Activated gamma-delta T cell treated with anti-CD3 and anti-CD28 coated beads, Interleukin-2, amount 50 U/mL, for 16 hours (primary cell): ENCODE results near the gene PA2G4.
"Not testable (repeated sequence)": the region's sequence is repeated elsewhere in the genome, so short reads cannot be mapped to it uniquely, and the experiment has no call there.

ENCODE experiments used
- DNase-seq: peaks from one replicate; pipeline ENCODE4 v3.0.0-alpha.2; 2020; ENCODE audit warnings: low read depth

The PA2G4 gene

GRCh38 chr12:56104109-56104814 lies at the start of gene PA2G4:
Gene PA2G4 (plus strand): TSS chr12:56104559. CDS start chr12:56104738, 179 bp downstream.
- DNase-seq: peak; percentile 95

- DNase-seq: not testable (repeated sequence)
Observed at GRCh38 chr12:56059964-56060363, 44.4 kb upstream of the PA2G4 start.

- DNase-seq: no peak
Observed at GRCh38 chr12:56061982-56062381, 42.4 kb upstream of the PA2G4 start.

GRCh38 chr12:56062996-56063395 lies 41.4 kb upstream of the PA2G4 start:
- no peak for DNase-seq

- DNase-seq: no peak
Observed at GRCh38 chr12:56071648-56072047, 32.7 kb upstream of the PA2G4 start.

- DNase-seq: no peak
Observed at GRCh38 chr12:56074396-56074795, 30.0 kb upstream of the PA2G4 start.

GRCh38 chr12:56077966-56078365 lies 26.4 kb upstream of the PA2G4 start:
- not testable (repeated sequence) for DNase-seq

- no peak for DNase-seq
Observed at GRCh38 chr12:56078427-56078826, 25.9 kb upstream of the PA2G4 start.

GRCh38 chr12:56078931-56079722 lies 25.2 kb upstream of the PA2G4 start:
- peak; percentile 25 for DNase-seq

- peak; percentile 50 for DNase-seq
Observed at GRCh38 chr12:56079723-56080555, 24.4 kb upstream of the PA2G4 start, which contains the start of gene ERBB3. Gene ERBB3 (plus strand): TSS chr12:56080165. CDS start chr12:56080301, 136 bp downstream.

GRCh38 chr12:56080556-56081138 lies 23.7 kb upstream of the PA2G4 start:
- DNase-seq: no peak

GRCh38 chr12:56081393-56082347 lies 22.7 kb upstream of the PA2G4 start:
- DNase-seq: no peak

GRCh38 chr12:56082382-56082781 lies 22.0 kb upstream of the PA2G4 start:
- DNase-seq: no peak

GRCh38 chr12:56082967-56083366 lies 21.4 kb upstream of the PA2G4 start:
- DNase-seq: no peak

GRCh38 chr12:56084958-56085543 lies 19.3 kb upstream of the PA2G4 start:
- DNase-seq: no peak

GRCh38 chr12:56086096-56086495 lies 18.3 kb upstream of the PA2G4 start:
- DNase-seq: no peak

GRCh38 chr12:56086608-56087007 lies 17.8 kb upstream of the PA2G4 start:
- DNase-seq: no peak

GRCh38 chr12:56087220-56087619 lies 17.1 kb upstream of the PA2G4 start:
- DNase-seq: no peak

GRCh38 chr12:56097738-56098137 lies 6.6 kb upstream of the PA2G4 start:
- no peak for DNase-seq

GRCh38 chr12:56098592-56098991 lies 5.8 kb upstream of the PA2G4 start:
- no peak for DNase-seq
